ENCODE results near the gene ARHGAP42. TPM values are rescaled to one million over a fixed set of nuclear protein-coding genes. Genes with fewer than 3 reads are reported as not detected.

ARHGAP42 gene
- total RNA-seq, 1 donor = 16.8 TPM

- no peak overlapping the region for H3K4me3 ChIP-seq (ENCODE audit: low read depth, low read length)
- peak; percentile 68 for DNase-seq (ENCODE audit: low read depth)
- no peak for TF ChIP-seq CTCF (IDR thresholded peaks at IDR 0.05; ENCODE audit: insufficient read depth, low read depth, low read length)
These were observed 236.5 kb downstream of the ARHGAP42 start for GRCh38 chr11:100923555-100923954.

DNA sequence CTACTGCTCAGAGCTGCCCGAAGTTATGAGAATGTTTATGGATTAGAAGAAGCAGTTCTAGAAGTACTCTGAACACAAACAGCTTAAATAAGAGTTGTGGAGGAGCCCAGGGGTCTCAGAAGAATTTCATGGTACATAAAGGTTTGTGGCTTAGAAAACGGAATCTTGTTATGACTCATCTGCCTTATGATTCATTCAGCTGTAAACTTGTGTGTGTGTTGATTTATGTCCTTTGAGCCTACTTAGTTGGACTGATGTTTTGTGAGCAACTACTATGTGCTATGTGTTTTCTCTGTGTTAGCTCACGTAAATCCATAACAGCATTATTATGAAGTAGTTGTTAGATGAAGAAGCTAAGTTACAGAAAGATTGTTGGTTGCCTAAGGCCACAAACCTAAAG is 238.8 kb downstream of the ARHGAP42 start:
- peak; percentile 89 for DNase-seq (ENCODE audit: low read depth)
- no peak for TF ChIP-seq CTCF (IDR thresholded peaks at IDR 0.05; ENCODE audit: insufficient read depth, low read depth, low read length)
- H3K4me3 ChIP-seq (ENCODE audit: low read depth, low read length) = no peak overlapping the region

- TF ChIP-seq CTCF (IDR thresholded peaks at IDR 0.05; ENCODE audit: insufficient read depth, low read depth, low read length) = no peak
- DNase-seq (ENCODE audit: low read depth) = no peak
- no peak overlapping the region for H3K4me3 ChIP-seq (ENCODE audit: low read depth, low read length)
These were observed 240.5 kb downstream of the ARHGAP42 start for GRCh38 chr11:100927579-100927978.

DNA sequence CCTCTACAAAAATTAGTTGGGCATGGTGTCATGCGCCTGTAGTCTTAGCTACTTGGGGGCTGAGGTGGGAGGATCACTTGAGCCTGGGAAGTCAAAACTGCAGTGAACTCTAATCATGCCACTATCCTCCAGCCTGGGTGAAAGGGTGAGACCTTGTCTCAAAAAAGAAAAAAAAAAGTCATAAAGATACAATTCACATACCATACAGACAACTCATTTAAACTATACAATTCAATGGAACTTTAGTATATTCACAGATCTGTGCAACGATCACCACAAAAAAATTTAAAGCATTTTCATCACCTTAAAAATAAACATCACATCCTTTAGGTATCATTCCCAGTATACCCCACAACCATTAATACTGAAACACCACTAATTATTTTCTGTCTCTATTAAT is 241.3 kb downstream of the ARHGAP42 start:
- TF ChIP-seq CTCF (IDR thresholded peaks at IDR 0.05; ENCODE audit: insufficient read depth, low read depth, low read length) = no peak
- DNase-seq (ENCODE audit: low read depth) = no peak
- H3K4me3 ChIP-seq (ENCODE audit: low read depth, low read length) = no peak overlapping the region

- peak; percentile 39 for DNase-seq (ENCODE audit: low read depth)
- no peak for TF ChIP-seq CTCF (IDR thresholded peaks at IDR 0.05; ENCODE audit: insufficient read depth, low read depth, low read length)
- H3K4me3 ChIP-seq (ENCODE audit: low read depth, low read length) = no peak overlapping the region
These were observed 242.3 kb downstream of the ARHGAP42 start for GRCh38 chr11:100929377-100929776.

DNA sequence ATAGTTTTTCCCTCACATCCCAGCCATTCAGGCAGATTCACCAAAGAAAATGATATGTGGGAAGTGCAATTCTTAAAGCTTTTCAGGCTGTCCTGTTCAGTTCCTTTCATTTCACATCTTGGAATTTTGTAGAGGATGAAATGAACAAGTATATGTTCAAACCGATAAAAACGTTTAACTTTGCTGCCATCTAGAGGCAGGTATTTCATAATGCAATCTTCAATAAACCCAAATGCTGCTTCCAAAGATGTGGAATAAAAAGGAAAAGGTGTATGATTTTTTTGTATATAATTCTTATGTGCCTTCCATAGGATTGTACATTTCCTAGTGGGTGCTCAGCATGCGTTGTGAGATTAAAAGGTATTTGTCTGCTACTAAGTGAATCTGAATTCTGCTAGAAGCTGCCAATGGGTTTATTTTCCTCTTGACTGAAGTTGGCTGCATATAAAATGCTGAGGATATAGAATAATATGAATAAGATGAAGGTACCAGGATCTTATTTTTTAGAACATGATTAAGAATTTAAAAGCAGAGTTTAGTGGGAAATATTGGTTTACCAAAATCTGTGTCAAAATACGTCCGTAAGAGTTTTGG is 243.2 kb downstream of the ARHGAP42 start:
- TF ChIP-seq CTCF (IDR thresholded peaks at IDR 0.05; ENCODE audit: insufficient read depth, low read depth, low read length) = peak; percentile 56
- no peak overlapping the region for H3K4me3 ChIP-seq (ENCODE audit: low read depth, low read length)

More for the DNA sequence above, 243.2 kb downstream of the ARHGAP42 start:
- DNase-seq (ENCODE audit: low read depth) = peak; percentile 84

All from fibroblast of villous mesenchyme (primary cell).